ENCODE measurements around the gene BANF2. TPM values are rescaled to one million over a fixed set of nuclear protein-coding genes. Genes with fewer than 3 reads are reported as not detected.
"Not testable (repeated sequence)": the region's sequence is repeated elsewhere in the genome, so short reads cannot be mapped to it uniquely, and the experiment has no call there.

The BANF2 gene
- total and polyA plus RNA-seq, 2 experiments from 2014 or later = not detected

DNA sequence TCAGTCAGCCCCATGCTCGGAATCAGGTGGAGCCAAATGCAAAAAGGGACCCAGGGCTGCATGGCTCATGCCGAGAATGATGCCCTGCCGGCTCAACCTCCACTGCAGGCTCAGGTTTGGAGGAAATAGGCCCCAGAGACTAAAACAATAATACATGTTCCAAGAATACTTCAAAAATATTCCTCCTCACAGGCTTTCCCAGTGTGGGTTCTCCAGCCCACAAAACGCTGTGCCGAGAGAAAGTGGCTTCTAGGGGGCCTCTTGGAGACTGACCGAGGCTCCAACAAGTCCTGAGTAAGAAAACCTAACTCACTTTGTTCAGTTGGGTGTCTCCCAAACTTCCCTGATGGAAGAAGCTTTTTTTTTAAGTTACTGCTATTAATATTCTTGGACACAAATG lies 73.9 kb downstream of the BANF2 start:
- in situ Hi-C loops (cut with MboI) = no loop called here
- no peak overlapping the region for H3K27ac ChIP-seq
- TF ChIP-seq EZH2phosphoT487 (IDR thresholded peaks at IDR 0.05; ENCODE audit: insufficient read depth, low read depth) = no peak
- TF ChIP-seq EZH2 (IDR thresholded peaks at IDR 0.05; ENCODE audit: insufficient read depth, poor library complexity, severe bottlenecking) = no peak
- H3K4me1 ChIP-seq (ENCODE audit: insufficient read depth) = no peaks in the 10 kb centered on the region
- no peak overlapping the region for H3K9ac ChIP-seq
- DNase-seq = no peak
- H3K4me2 ChIP-seq (ENCODE audit: unreplicated experiment) = no peak overlapping the region
- no peaks in the 10 kb centered on the region for H3K27me3 ChIP-seq (replicated peaks; ENCODE audit: insufficient read depth)
- H3K79me2 ChIP-seq (ENCODE audit: insufficient read depth) = no peaks in the 10 kb centered on the region
- no peaks in the 10 kb centered on the region for H3K36me3 ChIP-seq (ENCODE audit: low read depth)
- no peaks in the 10 kb centered on the region for H3F3A ChIP-seq (ENCODE audit: insufficient read depth)
- WGBS, 2 experiments (ENCODE audit: low coverage in 1 of 2, low lambda C conversion rate in 2 of 2, missing lambda C conversion rate in 2 of 2) = 51 to 55% methylated on average over 6 of the region's 6 CpGs
- H3K9me3 ChIP-seq (ENCODE audit: low read depth) = no peaks in the 10 kb centered on the region
- H4K20me1 ChIP-seq (ENCODE audit: insufficient read depth) = no peaks in the 10 kb centered on the region
- no peak overlapping the region for H2AFZ ChIP-seq
- H3K9me2 ChIP-seq (ENCODE audit: insufficient read depth) = no peaks in the 10 kb centered on the region
- no peak overlapping the region for H3K4me3 ChIP-seq

DNA sequence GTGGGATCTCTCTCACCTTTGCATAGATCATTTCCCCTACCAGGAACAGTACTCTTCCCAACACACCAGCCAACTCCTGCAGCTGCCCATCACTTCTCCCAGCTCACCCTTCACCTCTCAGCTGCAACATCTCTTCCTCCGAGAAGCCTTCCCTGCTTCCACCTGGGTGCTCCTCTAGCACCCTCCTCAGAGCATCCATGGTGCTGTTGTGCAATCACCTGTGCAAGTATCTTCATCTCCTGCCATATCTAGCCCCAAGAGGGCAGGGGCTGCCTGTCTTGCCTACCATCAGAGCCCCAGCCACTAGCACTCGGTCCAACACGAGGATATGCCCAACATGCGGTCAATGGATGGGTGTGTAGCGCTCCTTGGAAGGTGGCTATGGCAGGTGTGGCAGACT lies 75.8 kb downstream of the BANF2 start:
- Histone ChIP-seq H3K9ac (no peak overlapping the region), H3K9me2 (ENCODE audit: insufficient read depth) (no peaks in the 10 kb centered on the region), H3K4me2 (ENCODE audit: unreplicated experiment) (no peak overlapping the region), H3K79me2 (ENCODE audit: insufficient read depth) (no peaks in the 10 kb centered on the region), H3K4me1 (ENCODE audit: insufficient read depth) (no peaks in the 10 kb centered on the region), H2AFZ (no peak overlapping the region), H3K27ac (no peak overlapping the region), H3K9me3 (ENCODE audit: low read depth) (no peaks in the 10 kb centered on the region), H4K20me1 (ENCODE audit: insufficient read depth) (no peaks in the 10 kb centered on the region), H3K4me3 (no peak overlapping the region), H3F3A (ENCODE audit: insufficient read depth) (no peaks in the 10 kb centered on the region), H3K27me3 (replicated peaks; ENCODE audit: insufficient read depth) (no peaks in the 10 kb centered on the region), H3K36me3 (ENCODE audit: low read depth) (no peaks in the 10 kb centered on the region)
- no peak for DNase-seq
- 74 to 75% methylated on average over 5 of the region's 5 CpGs for WGBS, 2 experiments (ENCODE audit: low coverage in 1 of 2, low lambda C conversion rate in 2 of 2, missing lambda C conversion rate in 2 of 2)
- in situ Hi-C loops (cut with MboI) = no loop called here
- TF ChIP-seq EZH2 (IDR thresholded peaks at IDR 0.05; ENCODE audit: insufficient read depth, poor library complexity, severe bottlenecking) (no peak), EZH2phosphoT487 (IDR thresholded peaks at IDR 0.05; ENCODE audit: insufficient read depth, low read depth) (no peak)

DNA sequence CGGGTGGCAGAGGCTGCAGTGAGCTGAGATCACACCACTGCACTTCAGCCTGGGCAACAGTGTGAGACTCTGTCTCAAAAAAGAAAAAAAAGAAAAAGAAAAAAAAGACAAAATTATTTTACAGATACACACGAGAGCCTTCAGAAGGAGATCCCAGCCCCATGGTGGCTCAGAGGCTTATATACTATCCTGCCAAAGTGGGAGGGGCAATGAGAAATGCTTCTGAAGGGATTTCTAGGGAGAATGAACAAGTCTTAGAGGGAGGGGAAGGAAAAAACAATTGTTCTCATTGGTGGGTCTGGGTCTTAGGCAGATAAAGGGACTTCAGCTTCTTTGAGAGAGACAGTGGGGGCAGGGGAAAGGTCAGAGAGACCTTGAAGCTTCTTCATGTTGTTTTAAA lies 76.8 kb downstream of the BANF2 start:
- Histone ChIP-seq H3K4me3 (no peak overlapping the region), H3K27ac (no peak overlapping the region), H2AFZ (no peak overlapping the region), H3K4me1 (ENCODE audit: insufficient read depth) (no peaks in the 10 kb centered on the region), H3K4me2 (ENCODE audit: unreplicated experiment) (no peak overlapping the region), H3K27me3 (replicated peaks; ENCODE audit: insufficient read depth) (no peaks in the 10 kb centered on the region), H3K36me3 (ENCODE audit: low read depth) (no peaks in the 10 kb centered on the region), H3K79me2 (ENCODE audit: insufficient read depth) (no peaks in the 10 kb centered on the region), H3K9me3 (ENCODE audit: low read depth) (no peaks in the 10 kb centered on the region), H3K9me2 (ENCODE audit: insufficient read depth) (no peaks in the 10 kb centered on the region), H4K20me1 (ENCODE audit: insufficient read depth) (no peaks in the 10 kb centered on the region), H3F3A (ENCODE audit: insufficient read depth) (no peaks in the 10 kb centered on the region), H3K9ac (no peak overlapping the region)
- TF ChIP-seq EZH2 (IDR thresholded peaks at IDR 0.05; ENCODE audit: insufficient read depth, poor library complexity, severe bottlenecking) (no peak), EZH2phosphoT487 (IDR thresholded peaks at IDR 0.05; ENCODE audit: insufficient read depth, low read depth) (no peak)
- DNase-seq = peak; percentile 8
- 38 to 47% methylated on average over 2 of the region's 2 CpGs for WGBS, 2 experiments (ENCODE audit: low coverage in 1 of 2, low lambda C conversion rate in 2 of 2, missing lambda C conversion rate in 2 of 2)
- in situ Hi-C loops (cut with MboI) = no loop called here

DNA sequence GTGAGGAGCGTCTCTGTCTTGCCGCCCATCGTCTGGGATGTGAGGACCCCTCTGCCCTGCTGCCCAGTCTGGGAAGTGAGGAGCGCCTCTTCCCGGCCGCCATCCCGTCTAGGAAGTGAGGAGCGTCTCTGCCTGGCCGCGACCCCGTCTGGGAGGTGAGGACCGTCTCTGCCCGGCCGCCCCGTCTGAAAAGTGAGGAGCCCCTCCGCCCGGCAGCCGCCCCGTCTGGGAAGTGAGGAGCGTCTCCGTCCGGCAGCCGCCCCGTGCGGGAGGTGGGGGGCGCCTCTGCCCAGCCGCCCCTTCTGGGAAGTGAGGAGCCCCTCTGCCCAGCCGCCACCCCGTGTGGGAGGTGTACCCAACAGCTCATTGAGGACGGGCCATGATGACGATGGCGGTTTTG lies 79.2 kb downstream of the BANF2 start:
- H3K36me3 ChIP-seq (ENCODE audit: low read depth); H3K4me1 ChIP-seq (ENCODE audit: insufficient read depth); H3K4me2 ChIP-seq (ENCODE audit: unreplicated experiment); H2AFZ ChIP-seq; H3K27ac ChIP-seq; H4K20me1 ChIP-seq (ENCODE audit: insufficient read depth); H3K9me2 ChIP-seq (ENCODE audit: insufficient read depth); H3K9me3 ChIP-seq (ENCODE audit: low read depth); H3F3A ChIP-seq (ENCODE audit: insufficient read depth); H3K4me3 ChIP-seq; H3K9ac ChIP-seq; DNase-seq; H3K79me2 ChIP-seq (ENCODE audit: insufficient read depth); H3K27me3 ChIP-seq (replicated peaks; ENCODE audit: insufficient read depth); in situ Hi-C loops (cut with MboI): not testable (repeated sequence)
- 90 to 98% methylated on average over 7 to 32 of the region's 32 CpGs for WGBS, 2 experiments (ENCODE audit: low coverage in 1 of 2, low lambda C conversion rate in 2 of 2, missing lambda C conversion rate in 2 of 2)

DNA sequence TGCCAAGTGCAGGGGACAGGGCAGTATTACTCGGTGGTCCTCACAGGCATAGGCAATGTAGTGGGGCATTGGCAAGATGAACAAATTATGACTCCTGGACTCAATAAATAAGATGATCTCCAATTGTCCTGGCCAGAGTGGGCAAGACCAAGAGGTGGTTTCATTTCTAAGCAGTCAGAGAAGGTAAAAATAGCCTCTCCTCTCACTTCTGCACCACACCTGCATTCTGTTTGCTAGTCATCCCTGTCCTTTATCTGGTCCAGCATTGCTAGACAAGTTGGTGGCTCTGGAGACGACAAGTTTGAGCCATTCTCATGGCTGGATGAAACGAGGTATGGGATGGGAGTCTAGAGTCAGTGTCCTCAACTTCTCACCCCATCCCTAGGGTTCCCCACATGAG lies 83.0 kb downstream of the BANF2 start:
- TF ChIP-seq EZH2phosphoT487 (IDR thresholded peaks at IDR 0.05; ENCODE audit: insufficient read depth, low read depth) = no peak
- no peak for TF ChIP-seq EZH2 (IDR thresholded peaks at IDR 0.05; ENCODE audit: insufficient read depth, poor library complexity, severe bottlenecking)
- WGBS, 2 experiments (ENCODE audit: low coverage in 1 of 2, low lambda C conversion rate in 2 of 2, missing lambda C conversion rate in 2 of 2) = 67 to 69% methylated on average over 3 of the region's 3 CpGs
- H3K36me3 ChIP-seq (ENCODE audit: low read depth) = no peaks in the 10 kb centered on the region
- H4K20me1 ChIP-seq (ENCODE audit: insufficient read depth) = no peaks in the 10 kb centered on the region
- H3K79me2 ChIP-seq (ENCODE audit: insufficient read depth) = no peaks in the 10 kb centered on the region
- H3K9me2 ChIP-seq (ENCODE audit: insufficient read depth) = no peaks in the 10 kb centered on the region
- no peaks in the 10 kb centered on the region for H3F3A ChIP-seq (ENCODE audit: insufficient read depth)
- 0 out of 2 replicates have a peak, but pooled peaks cover 8% of the 10 kb centered on the region for H3K4me1 ChIP-seq (ENCODE audit: insufficient read depth)
- H3K9me3 ChIP-seq (ENCODE audit: low read depth) = no peaks in the 10 kb centered on the region
- no peak overlapping the region for H3K27ac ChIP-seq
- no peak overlapping the region for H3K4me2 ChIP-seq (ENCODE audit: unreplicated experiment)
- H3K9ac ChIP-seq = no peak overlapping the region
- no peak overlapping the region for H3K4me3 ChIP-seq
- in situ Hi-C loops (cut with MboI) = no loop called here
- no peaks in the 10 kb centered on the region for H3K27me3 ChIP-seq (replicated peaks; ENCODE audit: insufficient read depth)
- DNase-seq = no peak
- no peak overlapping the region for H2AFZ ChIP-seq

Data from GM23248 (cell line).